Measurements from ENCODE around the gene CDK17. TPM values are rescaled to one million over a fixed set of nuclear protein-coding genes. Genes with fewer than 3 reads are reported as not detected.
"Not testable (repeated sequence)": the region's sequence is repeated elsewhere in the genome, so short reads cannot be mapped to it uniquely, and the experiment has no call there.

Gene CDK17
- total and polyA plus RNA-seq, 4 donors = 5.3 to 69.7 (median 27.7) TPM

DNA sequence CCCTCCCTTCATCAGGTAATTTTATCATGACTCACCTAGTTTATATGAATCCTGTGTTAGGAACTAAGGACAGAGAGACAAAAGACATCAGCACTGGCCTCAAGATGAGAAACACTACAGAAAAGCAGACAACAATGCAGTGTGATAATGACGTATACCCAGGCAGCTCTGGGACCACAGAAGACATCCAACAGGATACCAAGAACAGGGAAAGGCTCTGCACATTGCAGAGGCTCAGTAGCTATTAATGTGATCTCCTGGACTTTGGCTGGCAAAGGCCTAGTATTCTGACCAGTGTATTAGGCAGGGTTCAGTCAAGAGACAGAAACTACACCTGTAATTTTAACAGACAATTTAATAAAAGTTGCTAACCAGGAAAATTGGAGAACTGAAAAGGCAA, 39.7 kb downstream of the CDK17 start:
- Histone ChIP-seq H3K36me3 (ENCODE audit: control insufficient read depth in 1 of 2, insufficient read depth in 2 of 2, low read length in 1 of 2) (no peaks in the 10 kb centered on the region), H3K27me3 (ENCODE audit: control insufficient read depth in 1 of 2, insufficient read depth in 2 of 2, low read length in 1 of 2) (no peaks in the 10 kb centered on the region), H3K4me3 (ENCODE audit: low read length in 2 of 2) (no peak overlapping the region), H3K4me1 (ENCODE audit: control insufficient read depth in 1 of 2, insufficient read depth in 2 of 2, low read length in 2 of 2) (no peaks in the 10 kb centered on the region), H3K27ac (ENCODE audit: low read depth in 1 of 2, low read length in 2 of 2) (no peak overlapping the region), H3K9me3 (ENCODE audit: control insufficient read depth, low read length) (no peaks in the 10 kb centered on the region)
- no peak for ATAC-seq (ENCODE audit: low FRiP score)
- intact Hi-C loops (cut with DNase I) = no loop called here
- DNase-seq = no peak
- 89 to 92% methylated on average over 1 of the region's 1 CpG for WGBS, 2 donors

DNA sequence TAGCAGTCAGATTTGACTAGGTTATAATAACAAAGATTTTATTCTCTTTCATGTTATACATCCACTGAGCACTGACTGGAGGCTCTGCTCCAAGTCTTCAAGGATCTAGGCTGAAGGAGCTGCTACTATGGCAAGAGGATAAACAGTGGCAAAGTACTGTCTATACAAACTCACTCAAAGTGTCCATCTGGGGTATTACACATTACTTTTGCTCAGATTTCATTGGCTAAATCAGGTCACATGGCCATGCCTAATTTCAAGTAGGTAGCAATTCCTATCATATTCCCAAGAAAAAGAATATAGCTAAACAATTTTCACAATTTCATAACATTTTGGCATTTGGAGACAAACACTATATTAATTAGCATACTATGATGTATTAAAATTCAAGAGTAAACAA, 40.9 kb downstream of the CDK17 start:
- no peaks in the 10 kb centered on the region for H3K4me1 ChIP-seq (ENCODE audit: control insufficient read depth in 1 of 2, insufficient read depth in 2 of 2, low read length in 2 of 2)
- intact Hi-C loops (cut with DNase I) = no loop called here

DNA sequence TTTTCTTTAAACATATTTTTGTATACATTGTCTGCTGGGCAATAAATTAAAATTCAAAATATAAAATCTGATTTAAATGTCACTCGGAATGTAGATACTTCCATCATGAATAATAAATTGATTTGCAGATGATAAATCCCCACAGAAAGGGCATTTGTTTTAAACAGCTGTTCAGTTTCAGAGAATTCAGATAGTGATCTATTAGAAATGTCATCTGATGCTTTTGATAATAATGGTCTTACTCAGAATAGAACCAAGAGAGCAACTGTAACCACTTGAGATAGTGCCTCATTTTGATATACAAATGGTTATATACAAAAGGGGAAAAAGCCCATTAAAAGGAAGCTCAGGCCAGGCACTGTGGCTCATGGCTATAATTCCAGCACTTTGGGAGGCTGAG, 43.4 kb downstream of the CDK17 start:
- DNase-seq = no peak
- Histone ChIP-seq H3K27ac (ENCODE audit: low read depth in 1 of 2, low read length in 2 of 2) (no peak overlapping the region), H3K4me1 (ENCODE audit: control insufficient read depth in 1 of 2, insufficient read depth in 2 of 2, low read length in 2 of 2) (peaks cover 3 to 5% of the 10 kb centered on the region in 2 donors), H3K27me3 (ENCODE audit: control insufficient read depth in 1 of 2, insufficient read depth in 2 of 2, low read length in 1 of 2) (no peaks in the 10 kb centered on the region), H3K9me3 (ENCODE audit: control insufficient read depth, low read length) (no peaks in the 10 kb centered on the region), H3K36me3 (ENCODE audit: control insufficient read depth in 1 of 2, insufficient read depth in 2 of 2, low read length in 1 of 2) (no peaks in the 10 kb centered on the region), H3K4me3 (ENCODE audit: low read length in 2 of 2) (no peak overlapping the region)
- intact Hi-C loops (cut with DNase I) = no loop called here
- 94% methylated on average over 1 of the region's 1 CpG for WGBS, 2 donors
- ATAC-seq (ENCODE audit: low FRiP score) = no peak

More for the DNA sequence above, 40.9 kb downstream of the CDK17 start:
- DNase-seq = no peak
- no peaks in the 10 kb centered on the region for H3K9me3 ChIP-seq (ENCODE audit: control insufficient read depth, low read length)
- H3K36me3 ChIP-seq (ENCODE audit: control insufficient read depth in 1 of 2, insufficient read depth in 2 of 2, low read length in 1 of 2) = no peaks in the 10 kb centered on the region
- H3K4me3 ChIP-seq (ENCODE audit: low read length in 2 of 2) = no peak overlapping the region
- no peak for ATAC-seq (ENCODE audit: low FRiP score)
- H3K27ac ChIP-seq (ENCODE audit: low read depth in 1 of 2, low read length in 2 of 2) = no peak overlapping the region
- H3K27me3 ChIP-seq (ENCODE audit: control insufficient read depth in 1 of 2, insufficient read depth in 2 of 2, low read length in 1 of 2) = no peaks in the 10 kb centered on the region

DNA sequence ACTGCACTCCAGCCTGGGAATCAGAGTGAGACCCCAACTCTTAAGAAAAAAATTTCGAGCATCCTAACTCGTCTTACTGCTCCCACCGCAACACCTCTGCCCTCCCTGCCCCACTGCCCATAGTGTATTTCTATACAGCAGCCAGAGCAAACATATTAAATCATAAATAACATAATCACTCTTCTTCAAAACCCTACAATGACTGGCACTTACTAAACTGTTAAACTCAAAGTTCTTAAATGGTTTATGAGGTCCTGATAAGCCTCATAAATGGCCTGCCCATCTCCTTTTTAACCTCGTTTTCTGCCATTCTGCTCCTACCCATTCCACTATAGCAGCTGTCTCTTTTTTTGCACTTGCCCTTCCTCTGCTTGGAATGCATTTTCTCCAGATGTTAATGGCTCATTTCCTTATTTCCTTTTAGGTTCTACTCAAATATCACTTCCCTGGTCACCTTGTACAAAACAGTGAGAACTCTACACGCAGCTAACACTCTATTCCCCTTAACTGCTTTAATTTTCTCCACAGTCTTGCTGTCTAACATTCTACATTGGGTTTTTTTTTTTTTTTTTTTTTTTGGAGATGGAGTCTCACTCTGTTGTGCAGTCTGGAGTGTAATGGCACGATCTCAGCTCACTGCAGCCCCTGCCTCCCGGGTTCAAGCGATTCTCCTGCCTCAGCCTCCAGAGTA, 45.2 kb downstream of the CDK17 start:
- intact Hi-C loops (cut with DNase I) = no loop called here
- H3K36me3 ChIP-seq (ENCODE audit: control insufficient read depth in 1 of 2, insufficient read depth in 2 of 2, low read length in 1 of 2) = no peaks in the 10 kb centered on the region
- peaks cover 3 to 5% of the 10 kb centered on the region in 2 donors for H3K4me1 ChIP-seq (ENCODE audit: control insufficient read depth in 1 of 2, insufficient read depth in 2 of 2, low read length in 2 of 2)
- DNase-seq (no peak), ATAC-seq (ENCODE audit: low FRiP score) (no peak)
- no peak overlapping the region for H3K4me3 ChIP-seq (ENCODE audit: low read length in 2 of 2)
- no peak overlapping the region for H3K27ac ChIP-seq (ENCODE audit: low read depth in 1 of 2, low read length in 2 of 2)
- H3K9me3 ChIP-seq (ENCODE audit: control insufficient read depth, low read length) = no peaks in the 10 kb centered on the region
- no peaks in the 10 kb centered on the region for H3K27me3 ChIP-seq (ENCODE audit: control insufficient read depth in 1 of 2, insufficient read depth in 2 of 2, low read length in 1 of 2)
- 82 to 89% methylated on average over 8 of the region's 8 CpGs for WGBS, 2 donors

DNA sequence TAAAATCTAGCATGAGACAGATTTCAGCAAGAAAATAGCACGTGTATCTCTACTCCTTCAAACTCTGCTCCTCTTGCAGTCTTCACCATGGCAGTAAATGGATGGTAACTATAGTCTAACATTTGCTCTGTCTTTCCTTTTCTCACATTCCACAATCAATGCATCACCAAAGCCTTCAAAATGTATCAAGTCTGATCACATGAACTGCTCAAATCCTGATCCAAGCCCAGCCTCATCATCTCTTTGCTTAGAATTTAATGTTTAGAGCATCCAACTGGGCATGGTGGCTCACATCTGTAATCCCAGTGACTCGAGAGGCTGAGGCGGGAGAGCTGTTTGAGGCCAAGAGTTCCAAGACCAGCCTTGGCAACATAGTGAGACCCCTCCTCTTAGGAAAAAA, 45.9 kb downstream of the CDK17 start:
- Histone ChIP-seq H3K4me3 (ENCODE audit: low read length in 2 of 2) (no peak overlapping the region), H3K27me3 (ENCODE audit: control insufficient read depth in 1 of 2, insufficient read depth in 2 of 2, low read length in 1 of 2) (no peaks in the 10 kb centered on the region), H3K9me3 (ENCODE audit: control insufficient read depth, low read length) (no peaks in the 10 kb centered on the region), H3K36me3 (ENCODE audit: control insufficient read depth in 1 of 2, insufficient read depth in 2 of 2, low read length in 1 of 2) (no peaks in the 10 kb centered on the region), H3K4me1 (ENCODE audit: control insufficient read depth in 1 of 2, insufficient read depth in 2 of 2, low read length in 2 of 2) (peaks cover 3 to 5% of the 10 kb centered on the region in 2 donors), H3K27ac (ENCODE audit: low read depth in 1 of 2, low read length in 2 of 2) (no peak overlapping the region)
- WGBS, 2 donors = 89 to 94% methylated on average over 3 of the region's 3 CpGs
- intact Hi-C loops (cut with DNase I) = no loop called here
- ATAC-seq (ENCODE audit: low FRiP score) (no peak), DNase-seq (no peak)

DNA sequence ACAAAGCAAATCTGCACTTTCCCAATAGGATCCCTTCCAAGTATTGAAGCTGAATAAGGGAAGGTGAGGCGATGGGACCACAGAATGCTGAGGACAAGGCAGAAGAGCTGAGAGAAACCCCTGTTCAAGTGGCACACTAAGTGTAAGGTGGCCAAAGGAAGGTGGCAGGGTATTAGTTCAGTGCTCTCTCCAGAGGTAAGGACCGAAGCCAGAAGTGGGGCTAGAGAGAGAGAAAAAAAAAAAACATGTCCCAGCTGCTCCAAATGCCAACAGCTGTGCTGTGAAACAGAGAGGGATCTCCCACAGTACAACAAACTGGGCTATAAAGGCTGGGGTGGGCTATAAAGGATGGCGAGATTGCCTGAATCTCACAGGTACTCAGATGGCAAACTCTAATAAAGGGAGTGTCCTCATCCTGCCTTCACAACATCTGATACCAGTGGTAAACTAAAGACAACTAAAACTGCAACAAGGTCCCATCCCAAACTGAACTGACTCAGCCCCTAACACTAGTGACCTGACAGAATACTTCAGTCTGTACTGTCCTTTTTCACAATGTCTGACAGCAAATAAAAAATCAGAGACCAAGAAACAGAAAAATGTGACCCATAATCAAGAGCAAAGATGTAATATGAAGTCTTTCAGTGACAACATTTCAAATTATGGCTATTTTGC, 47.9 kb downstream of the CDK17 start:
- ATAC-seq (ENCODE audit: low FRiP score) = peak; percentile 50
- Histone ChIP-seq H3K4me1 (ENCODE audit: control insufficient read depth in 1 of 2, insufficient read depth in 2 of 2, low read length in 2 of 2) (peaks cover 3 to 5% of the 10 kb centered on the region in 2 donors), H3K4me3 (ENCODE audit: low read length in 2 of 2) (no peak overlapping the region), H3K36me3 (ENCODE audit: control insufficient read depth in 1 of 2, insufficient read depth in 2 of 2, low read length in 1 of 2) (no peaks in the 10 kb centered on the region), H3K9me3 (ENCODE audit: control insufficient read depth, low read length) (no peaks in the 10 kb centered on the region), H3K27ac (ENCODE audit: low read depth in 1 of 2, low read length in 2 of 2) (no peak overlapping the region), H3K27me3 (ENCODE audit: control insufficient read depth in 1 of 2, insufficient read depth in 2 of 2, low read length in 1 of 2) (no peaks in the 10 kb centered on the region)
- intact Hi-C loops (cut with DNase I) = no loop called here
- DNase-seq = no peak
- 37 to 49% methylated on average over 3 of the region's 3 CpGs for WGBS, 2 donors

DNA sequence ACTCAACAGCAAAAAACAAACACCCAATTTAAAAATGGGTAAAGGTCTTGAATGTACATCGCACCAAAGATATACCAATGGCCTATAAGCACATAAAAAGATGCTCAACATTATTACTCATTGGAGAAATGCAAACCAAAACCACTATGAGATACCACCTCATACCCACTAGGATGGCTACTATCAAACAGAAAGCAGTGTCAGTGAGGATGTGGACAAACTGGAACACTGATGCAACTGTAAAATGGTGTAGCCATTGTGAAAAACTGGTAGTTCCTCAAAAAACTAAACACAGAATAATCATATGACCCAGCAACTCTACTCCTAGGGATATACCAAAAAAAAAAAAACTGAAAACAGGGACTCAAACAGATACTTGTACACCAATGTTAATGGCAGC, 49.3 kb downstream of the CDK17 start:
- ATAC-seq (ENCODE audit: low FRiP score) (no peak), DNase-seq (no peak)
- Histone ChIP-seq H3K27me3 (ENCODE audit: control insufficient read depth in 1 of 2, insufficient read depth in 2 of 2, low read length in 1 of 2) (no peaks in the 10 kb centered on the region), H3K4me3 (ENCODE audit: low read length in 2 of 2) (no peak overlapping the region), H3K4me1 (ENCODE audit: control insufficient read depth in 1 of 2, insufficient read depth in 2 of 2, low read length in 2 of 2) (peaks cover 3 to 5% of the 10 kb centered on the region in 2 donors), H3K36me3 (ENCODE audit: control insufficient read depth in 1 of 2, insufficient read depth in 2 of 2, low read length in 1 of 2) (no peaks in the 10 kb centered on the region), H3K27ac (ENCODE audit: low read depth in 1 of 2, low read length in 2 of 2) (no peak overlapping the region), H3K9me3 (ENCODE audit: control insufficient read depth, low read length) (no peaks in the 10 kb centered on the region)
- WGBS, 2 donors = 99 to 100% methylated on average over 1 of the region's 1 CpG
- intact Hi-C loops (cut with DNase I) = no loop called here

DNA sequence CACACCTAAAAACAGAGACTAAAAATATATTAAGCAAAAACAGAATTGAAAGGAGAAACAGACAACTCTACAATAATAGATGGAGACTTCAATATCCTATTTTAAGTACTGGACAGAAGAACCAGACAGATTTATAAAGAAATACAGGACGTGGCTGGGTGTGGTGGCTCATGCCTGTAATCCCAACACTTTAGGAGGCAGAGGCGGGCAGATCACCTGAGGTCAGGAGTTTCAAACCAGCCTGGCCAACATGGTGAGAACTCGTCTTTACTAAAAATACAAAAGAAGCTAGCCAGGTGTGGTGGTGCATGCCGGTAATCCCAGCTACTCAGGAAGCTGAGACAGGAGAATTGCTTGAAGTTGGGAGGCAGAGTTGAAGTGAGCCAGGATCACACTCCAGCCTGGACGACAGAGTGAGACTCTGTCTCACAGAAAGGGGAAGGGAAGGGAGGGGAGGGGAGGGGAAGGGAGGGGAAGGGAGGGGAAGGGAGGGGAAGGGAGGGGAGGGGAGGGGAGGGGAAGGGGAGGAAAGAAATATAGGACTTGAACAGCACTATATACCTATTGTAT, 53.0 kb downstream of the CDK17 start:
- no peak for ATAC-seq (ENCODE audit: low FRiP score)
- Histone ChIP-seq H3K9me3 (ENCODE audit: control insufficient read depth, low read length) (peaks cover 2% of the 10 kb centered on the region), H3K27ac (ENCODE audit: low read depth in 1 of 2, low read length in 2 of 2) (no peak overlapping the region), H3K36me3 (ENCODE audit: control insufficient read depth in 1 of 2, insufficient read depth in 2 of 2, low read length in 1 of 2) (peaks cover 0 to 2% of the 10 kb centered on the region in 2 donors), H3K4me1 (ENCODE audit: control insufficient read depth in 1 of 2, insufficient read depth in 2 of 2, low read length in 2 of 2) (peaks cover 1 to 3% of the 10 kb centered on the region in 2 donors), H3K27me3 (ENCODE audit: control insufficient read depth in 1 of 2, insufficient read depth in 2 of 2, low read length in 1 of 2) (no peaks in the 10 kb centered on the region), H3K4me3 (ENCODE audit: low read length in 2 of 2) (no peak overlapping the region)
- DNase-seq = no peak
- WGBS, 2 donors = 30 to 43% methylated on average over 4 to 5 of the region's 5 CpGs
- intact Hi-C loops (cut with DNase I) = no loop called here

DNA sequence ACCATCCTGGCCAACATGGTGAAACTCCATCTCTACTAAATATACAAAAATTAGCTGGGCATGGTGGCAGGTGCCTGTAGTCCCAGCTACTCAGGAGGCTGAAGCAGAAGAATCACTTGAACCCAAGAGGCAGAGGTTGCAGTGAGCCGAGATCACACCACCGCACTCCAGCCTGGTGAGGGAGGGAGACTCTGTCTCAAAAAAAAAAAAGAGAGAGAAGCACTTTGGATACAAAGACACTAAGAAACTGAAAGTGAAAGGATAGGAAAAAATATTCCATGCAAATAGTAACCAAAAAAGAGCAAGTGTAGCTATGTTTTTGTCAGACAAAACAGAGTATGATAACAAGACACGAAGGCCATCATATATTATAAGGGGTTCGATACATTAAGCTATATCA, 53.5 kb downstream of the CDK17 start:
- H3K4me3 ChIP-seq (ENCODE audit: low read length in 2 of 2); intact Hi-C loops (cut with DNase I); DNase-seq; ATAC-seq (ENCODE audit: low FRiP score); H3K27me3 ChIP-seq (ENCODE audit: control insufficient read depth in 1 of 2, insufficient read depth in 2 of 2, low read length in 1 of 2); H3K9me3 ChIP-seq (ENCODE audit: control insufficient read depth, low read length); H3K27ac ChIP-seq (ENCODE audit: low read depth in 1 of 2, low read length in 2 of 2); H3K4me1 ChIP-seq (ENCODE audit: control insufficient read depth in 1 of 2, insufficient read depth in 2 of 2, low read length in 2 of 2); H3K36me3 ChIP-seq (ENCODE audit: control insufficient read depth in 1 of 2, insufficient read depth in 2 of 2, low read length in 1 of 2): not testable (repeated sequence)
- 30 to 43% methylated on average over 4 of the region's 4 CpGs for WGBS, 2 donors
